ENCODE results near the gene DERL3. TPM values are rescaled to one million over a fixed set of nuclear protein-coding genes. Genes with fewer than 3 reads are reported as not detected.
A peak's percentile ranks its signal among the peaks of the same experiment; 100 is the strongest.

Gene DERL3
- total RNA-seq, 6 experiments from 2014 or later: 0.21 to 0.88 (median 0.40) TPM

DNA sequence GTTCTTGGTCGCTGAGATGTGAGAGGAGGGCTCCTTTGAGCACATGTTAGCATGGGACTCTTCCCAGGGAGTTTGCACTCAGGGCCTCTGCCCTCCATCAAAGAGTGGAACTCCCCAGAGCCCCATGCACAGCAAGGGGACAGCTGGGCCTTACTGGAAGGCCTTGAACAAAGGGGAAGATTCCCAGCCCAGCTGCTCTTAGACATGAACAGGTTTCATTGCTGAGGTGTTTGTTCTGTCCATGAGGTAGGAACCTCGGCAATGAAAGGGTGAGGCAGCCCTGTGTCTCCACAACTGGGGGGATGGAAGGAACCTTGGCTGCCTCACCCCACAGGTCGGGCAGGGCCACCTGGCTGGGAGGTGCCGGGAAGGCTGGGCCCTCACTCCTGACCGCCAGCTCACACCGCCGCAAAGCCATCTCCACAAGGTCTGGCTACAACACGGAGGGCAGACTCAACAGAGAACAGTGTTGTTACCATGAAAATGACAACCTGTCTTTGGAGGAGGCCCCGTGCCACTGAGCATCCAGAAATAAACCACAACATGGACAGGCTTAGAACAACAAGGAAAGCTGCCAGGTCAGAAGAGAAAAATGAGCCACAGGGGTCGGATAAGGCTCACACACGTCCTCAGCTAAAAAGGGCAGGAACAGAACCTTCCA, 3.2 kb downstream of the DERL3 start:
- DNase-seq: no peak
- Mint-ChIP-seq H3K4me3 (no peak overlapping the region), H3K4me1 (ENCODE audit: low read depth) (peaks cover 29% of the 10 kb centered on the region), H3K36me3 (ENCODE audit: low read depth) (peaks cover 16% of the 10 kb centered on the region; the same call in 1 of the 2 replicates), H3K9me3 (peaks cover 4% of the 10 kb centered on the region; the same call in 1 of the 2 replicates), H3K27ac (peak overlapping the region; percentile 20; the same call in 1 of the 2 replicates), H3K27me3 (ENCODE audit: insufficient read depth) (peaks cover 18% of the 10 kb centered on the region)
- TF ChIP-seq, protein P1, sequence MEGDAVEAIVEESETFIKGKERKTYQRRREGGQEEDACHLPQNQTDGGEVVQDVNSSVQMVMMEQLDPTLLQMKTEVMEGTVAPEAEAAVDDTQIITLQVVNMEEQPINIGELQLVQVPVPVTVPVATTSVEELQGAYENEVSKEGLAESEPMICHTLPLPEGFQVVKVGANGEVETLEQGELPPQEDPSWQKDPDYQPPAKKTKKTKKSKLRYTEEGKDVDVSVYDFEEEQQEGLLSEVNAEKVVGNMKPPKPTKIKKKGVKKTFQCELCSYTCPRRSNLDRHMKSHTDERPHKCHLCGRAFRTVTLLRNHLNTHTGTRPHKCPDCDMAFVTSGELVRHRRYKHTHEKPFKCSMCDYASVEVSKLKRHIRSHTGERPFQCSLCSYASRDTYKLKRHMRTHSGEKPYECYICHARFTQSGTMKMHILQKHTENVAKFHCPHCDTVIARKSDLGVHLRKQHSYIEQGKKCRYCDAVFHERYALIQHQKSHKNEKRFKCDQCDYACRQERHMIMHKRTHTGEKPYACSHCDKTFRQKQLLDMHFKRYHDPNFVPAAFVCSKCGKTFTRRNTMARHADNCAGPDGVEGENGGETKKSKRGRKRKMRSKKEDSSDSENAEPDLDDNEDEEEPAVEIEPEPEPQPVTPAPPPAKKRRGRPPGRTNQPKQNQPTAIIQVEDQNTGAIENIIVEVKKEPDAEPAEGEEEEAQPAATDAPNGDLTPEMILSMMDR (IDR thresholded peaks at IDR 0.05): no peak

DNA sequence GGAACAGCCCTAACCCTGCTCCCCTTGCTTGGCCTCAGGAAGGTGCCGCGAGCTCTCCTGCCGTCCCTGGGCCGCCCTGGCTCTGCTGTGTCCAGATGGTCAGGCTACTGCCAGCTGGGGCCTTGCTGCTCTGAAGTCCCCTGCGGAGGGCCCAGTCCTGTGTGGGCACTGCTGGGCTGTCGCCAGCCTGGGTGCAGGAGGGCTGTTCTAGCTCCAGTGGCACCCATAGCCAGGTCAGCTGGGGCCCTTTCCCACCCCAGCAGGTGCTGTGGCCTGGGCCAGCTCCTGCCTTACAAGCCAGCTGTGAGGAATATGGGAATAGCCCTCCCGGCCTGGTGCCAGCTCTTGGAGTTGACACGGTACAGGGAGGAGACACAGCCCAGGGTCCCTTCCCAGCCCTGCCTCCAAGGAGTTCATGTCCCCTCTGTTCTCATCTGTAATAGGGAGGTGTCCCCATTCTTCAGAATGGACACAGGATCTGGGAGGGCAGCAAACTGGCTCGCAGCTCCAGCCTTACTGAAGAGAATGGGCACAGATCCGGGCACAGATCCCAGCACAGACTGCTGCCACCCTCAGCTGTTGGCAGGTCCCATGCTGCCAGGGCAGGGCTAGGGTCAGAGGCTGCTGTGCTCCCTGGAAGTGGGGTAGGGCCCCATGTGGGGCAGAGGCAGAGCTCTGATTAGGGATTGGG, 3.9 kb downstream of the DERL3 start:
- DNase-seq: no peak
- Mint-ChIP-seq H3K4me3 (no peak overlapping the region), H3K9me3 (peaks cover 4% of the 10 kb centered on the region; the same call in 1 of the 2 replicates), H3K27ac (no peak overlapping the region), H3K36me3 (ENCODE audit: low read depth) (peaks cover 16% of the 10 kb centered on the region; the same call in 1 of the 2 replicates), H3K4me1 (ENCODE audit: low read depth) (peaks cover 35% of the 10 kb centered on the region), H3K27me3 (ENCODE audit: insufficient read depth) (peaks cover 18% of the 10 kb centered on the region)
- TF ChIP-seq, protein P1 (IDR thresholded peaks at IDR 0.05): no peak

DNA sequence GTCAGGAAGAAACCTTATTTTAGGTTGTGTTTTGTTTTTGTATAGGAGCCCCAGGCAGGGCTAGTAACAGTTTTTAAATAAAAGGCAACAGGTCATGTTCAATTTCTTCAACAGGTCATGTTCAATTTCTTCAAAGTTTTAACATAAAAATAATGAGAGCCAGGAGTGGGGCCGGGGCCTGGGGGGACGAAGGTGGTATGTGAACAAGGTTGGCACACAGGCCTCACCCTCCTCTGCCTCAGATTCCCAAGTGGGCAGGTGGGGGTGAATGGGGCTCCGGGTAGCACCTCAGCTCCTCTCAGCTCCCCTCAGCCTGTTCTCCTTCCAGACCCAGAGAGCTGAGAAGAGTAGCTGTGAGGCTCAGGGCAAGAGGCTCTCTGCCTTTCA, 4.4 kb downstream of the DERL3 start:
- peaks cover 17% of the 10 kb centered on the region for H3K27me3 Mint-ChIP-seq (ENCODE audit: insufficient read depth)
- no peak overlapping the region for H3K27ac Mint-ChIP-seq
- peaks cover 16% of the 10 kb centered on the region; the same call in 1 of the 2 replicates for H3K36me3 Mint-ChIP-seq (ENCODE audit: low read depth)
- peaks cover 4% of the 10 kb centered on the region; the same call in 1 of the 2 replicates for H3K9me3 Mint-ChIP-seq
- TF ChIP-seq, protein P1 (IDR thresholded peaks at IDR 0.05): no peak
- H3K4me3 Mint-ChIP-seq: no peak overlapping the region
- H3K4me1 Mint-ChIP-seq (ENCODE audit: low read depth): peaks cover 40% of the 10 kb centered on the region
- no peak for DNase-seq

DNA sequence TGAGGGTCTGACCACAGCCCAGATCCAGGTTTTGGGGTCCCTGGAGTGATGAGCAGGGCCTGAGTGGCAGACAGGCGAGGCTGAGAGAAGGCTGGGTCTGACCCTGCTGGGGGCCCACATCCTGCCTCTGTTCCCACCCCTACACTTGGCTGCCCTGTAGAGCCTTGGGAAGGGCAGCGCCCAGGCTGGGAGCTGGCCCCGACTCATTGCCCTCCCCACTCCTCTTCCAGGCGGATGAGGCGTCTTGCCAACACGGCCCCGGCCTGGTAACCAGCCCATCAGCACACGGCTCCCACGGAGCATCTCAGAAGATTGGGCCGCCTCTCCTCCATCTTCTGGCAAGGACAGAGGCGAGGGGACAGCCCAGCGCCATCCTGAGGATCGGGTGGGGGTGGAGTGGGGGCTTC, 4.9 kb downstream of the DERL3 start:
- H3K4me3 Mint-ChIP-seq: no peak overlapping the region
- H3K27me3 Mint-ChIP-seq (ENCODE audit: insufficient read depth): peaks cover 12% of the 10 kb centered on the region
- TF ChIP-seq, protein P1 (IDR thresholded peaks at IDR 0.05): no peak
- H3K27ac Mint-ChIP-seq: no peak overlapping the region
- H3K4me1 Mint-ChIP-seq (ENCODE audit: low read depth): peaks cover 40% of the 10 kb centered on the region
- DNase-seq: no peak
- peaks cover 20% of the 10 kb centered on the region; the same call in 1 of the 2 replicates for H3K36me3 Mint-ChIP-seq (ENCODE audit: low read depth)
- H3K9me3 Mint-ChIP-seq: peaks cover 4% of the 10 kb centered on the region; the same call in 1 of the 2 replicates

DNA sequence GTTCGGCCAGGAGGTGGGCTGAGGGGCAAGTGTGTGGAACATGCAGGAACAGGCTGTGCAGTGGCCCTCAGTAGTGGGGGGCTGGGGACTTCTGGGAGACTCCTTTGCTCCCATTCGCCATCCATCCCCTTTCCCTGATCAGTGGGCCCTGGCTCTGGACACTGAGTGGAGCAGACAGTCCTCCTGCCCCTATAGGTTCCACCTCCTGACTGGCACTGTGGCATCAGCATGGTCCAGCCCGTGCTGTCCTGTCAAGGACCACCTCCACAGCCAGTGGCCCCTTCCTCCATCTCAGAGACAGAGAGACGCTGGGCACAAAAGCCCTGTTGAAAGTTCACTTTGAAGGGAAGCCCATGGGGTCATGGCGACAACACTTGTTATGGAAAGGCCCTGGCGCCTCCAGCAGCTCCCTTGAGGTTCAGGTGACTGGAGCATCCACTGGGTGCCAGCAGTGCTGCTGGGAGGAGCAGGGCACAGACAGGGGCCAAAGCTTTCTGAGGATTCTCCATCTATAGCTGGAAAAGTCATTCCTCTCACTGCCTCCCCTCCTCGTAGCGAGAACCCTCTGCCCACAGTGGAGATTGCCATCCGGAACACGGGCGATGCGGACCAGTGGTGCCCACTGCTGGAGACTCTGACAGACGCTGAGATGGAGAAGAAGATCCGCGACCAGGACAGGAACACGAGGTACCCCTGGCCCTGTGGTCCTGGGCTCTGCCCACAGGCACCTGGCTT, 5.6 kb downstream of the DERL3 start:
- TF ChIP-seq, protein P1 (IDR thresholded peaks at IDR 0.05): no peak
- Mint-ChIP-seq H3K27ac (no peak overlapping the region), H3K4me1 (ENCODE audit: low read depth) (peaks cover 41% of the 10 kb centered on the region), H3K36me3 (ENCODE audit: low read depth) (peaks cover 21% of the 10 kb centered on the region; the same call in 1 of the 2 replicates), H3K27me3 (ENCODE audit: insufficient read depth) (peaks cover 9% of the 10 kb centered on the region), H3K9me3 (peaks cover 3% of the 10 kb centered on the region; the same call in 1 of the 2 replicates), H3K4me3 (no peak overlapping the region)
- no peak for DNase-seq
